ENCODE data around the gene ARHGAP15. TPM values are rescaled to one million over a fixed set of nuclear protein-coding genes. Genes with fewer than 3 reads are reported as not detected.

ARHGAP15 gene
- total and polyA plus RNA-seq, 2 donors from 2014 or later, result 5.7 to 23.1 TPM

GRCh38 chr2:143142598-143142997 lies 13.4 kb downstream of the ARHGAP15 start:
- no peaks in the 10 kb centered on the region for H3K4me1 ChIP-seq (ENCODE audit: control insufficient read depth in 2 of 3, insufficient read depth in 2 of 3, low read depth in 1 of 3, low read length in 3 of 3)
- H3K27me3 ChIP-seq (ENCODE audit: control insufficient read depth, insufficient read depth, low read length), result no peaks in the 10 kb centered on the region
- no peak overlapping the region for H3K4me3 ChIP-seq (ENCODE audit: low read length in 3 of 3)
- H3K27ac ChIP-seq (ENCODE audit: low read depth in 2 of 2, low read length in 2 of 2), result no peak overlapping the region
- H3K9me3 ChIP-seq (ENCODE audit: control insufficient read depth in 2 of 3, insufficient read depth in 1 of 3, low read length in 3 of 3), result no peaks in the 10 kb centered on the region
- no peak for TF ChIP-seq CTCF (IDR thresholded peaks at IDR 0.05; ENCODE audit: borderline replicate concordance, extremely low read depth, insufficient read depth)
- H3K9ac ChIP-seq (ENCODE audit: low read length in 3 of 3), result no peak overlapping the region
- intact Hi-C loops (cut with DNase I), result no loop called here
- FAIRE-seq (no peak), DNase-seq (no peak)
- no peaks in the 10 kb centered on the region for H3K36me3 ChIP-seq (ENCODE audit: control insufficient read depth in 2 of 3, insufficient read depth in 3 of 3, low read length in 3 of 3)

DNA sequence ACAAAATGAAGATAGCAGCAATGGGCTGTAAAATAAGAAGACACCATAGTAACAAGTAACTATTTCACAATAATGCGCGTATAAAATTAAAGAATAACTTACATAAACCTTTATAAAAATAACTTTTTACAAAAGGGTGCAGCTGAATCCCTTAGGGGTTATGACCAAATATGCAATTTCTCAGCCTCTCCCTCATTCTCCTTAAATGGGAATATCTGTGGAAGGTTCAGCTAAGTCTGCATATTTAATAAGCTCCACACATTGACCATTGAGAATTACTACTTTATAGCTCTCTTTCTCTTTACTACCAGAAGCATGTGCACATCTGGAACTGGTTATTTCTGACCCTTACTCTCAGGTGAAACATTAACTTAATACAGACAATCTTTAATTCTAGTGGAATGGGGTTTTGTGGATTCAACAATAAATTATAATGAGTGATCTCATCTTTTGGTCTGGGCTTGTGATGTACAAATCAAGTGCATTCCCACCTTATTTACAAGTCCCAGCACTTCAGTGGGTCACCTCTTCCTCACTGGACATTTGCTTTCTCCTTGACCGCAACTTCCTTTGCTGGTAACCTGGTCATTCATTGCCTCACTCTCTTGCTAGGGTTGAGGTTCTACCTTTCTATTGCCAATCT lies 15.7 kb downstream of the ARHGAP15 start:
- no peaks in the 10 kb centered on the region for H3K9me3 ChIP-seq (ENCODE audit: control insufficient read depth in 2 of 3, insufficient read depth in 1 of 3, low read length in 3 of 3)
- H3K36me3 ChIP-seq (ENCODE audit: control insufficient read depth in 2 of 3, insufficient read depth in 3 of 3, low read length in 3 of 3), result no peaks in the 10 kb centered on the region
- no peaks in the 10 kb centered on the region for H3K4me1 ChIP-seq (ENCODE audit: control insufficient read depth in 2 of 3, insufficient read depth in 2 of 3, low read depth in 1 of 3, low read length in 3 of 3)
- DNase-seq (no peak), FAIRE-seq (no peak)
- no peak overlapping the region for H3K4me3 ChIP-seq (ENCODE audit: low read length in 3 of 3)
- intact Hi-C loops (cut with DNase I), result no loop called here
- no peak overlapping the region for H3K27ac ChIP-seq (ENCODE audit: low read depth in 2 of 2, low read length in 2 of 2)
- no peak overlapping the region for H3K9ac ChIP-seq (ENCODE audit: low read length in 3 of 3)
- no peak for TF ChIP-seq CTCF (IDR thresholded peaks at IDR 0.05; ENCODE audit: borderline replicate concordance, extremely low read depth, insufficient read depth)
- no peaks in the 10 kb centered on the region for H3K27me3 ChIP-seq (ENCODE audit: control insufficient read depth, insufficient read depth, low read length)

DNA sequence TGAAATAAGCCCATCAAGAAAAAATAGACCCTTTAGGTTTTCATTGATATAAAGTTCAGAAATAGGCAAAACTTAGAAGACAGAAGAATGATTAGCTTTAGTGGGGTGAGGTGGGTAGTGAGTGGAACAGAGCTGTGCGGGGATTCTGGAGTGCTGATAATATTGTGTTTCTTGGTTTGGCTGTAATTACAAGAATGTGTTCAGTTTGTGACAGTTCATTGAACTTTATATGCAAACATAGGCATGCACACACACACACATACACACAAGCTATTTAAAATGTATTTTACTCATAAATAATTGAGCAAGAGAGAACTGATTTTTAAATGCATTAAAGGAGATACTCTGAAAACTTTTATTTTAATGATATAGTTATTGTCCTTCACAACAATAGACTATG lies 17.1 kb downstream of the ARHGAP15 start:
- FAIRE-seq (no peak), DNase-seq (no peak)
- Histone ChIP-seq H3K9me3 (ENCODE audit: control insufficient read depth in 2 of 3, insufficient read depth in 1 of 3, low read length in 3 of 3) (no peaks in the 10 kb centered on the region), H3K4me3 (ENCODE audit: low read length in 3 of 3) (no peak overlapping the region), H3K27ac (ENCODE audit: low read depth in 2 of 2, low read length in 2 of 2) (no peak overlapping the region), H3K27me3 (ENCODE audit: control insufficient read depth, insufficient read depth, low read length) (no peaks in the 10 kb centered on the region), H3K36me3 (ENCODE audit: control insufficient read depth in 2 of 3, insufficient read depth in 3 of 3, low read length in 3 of 3) (no peaks in the 10 kb centered on the region), H3K4me1 (ENCODE audit: control insufficient read depth in 2 of 3, insufficient read depth in 2 of 3, low read depth in 1 of 3, low read length in 3 of 3) (no peaks in the 10 kb centered on the region), H3K9ac (ENCODE audit: low read length in 3 of 3) (no peak overlapping the region)
- intact Hi-C loops (cut with DNase I), result no loop called here
- TF ChIP-seq CTCF (IDR thresholded peaks at IDR 0.05; ENCODE audit: borderline replicate concordance, extremely low read depth, insufficient read depth), result no peak

Measured in kidney (tissue), 14 donors.